ENCODE results near the gene FRY.

- no peak for TF ChIP-seq POLR2A (IDR thresholded peaks at IDR 0.05)
- TF ChIP-seq CTCF (IDR thresholded peaks at IDR 0.05): no peak
- no peak for TF ChIP-seq EP300 (IDR thresholded peaks at IDR 0.05)
These were observed 316.1 kb downstream of the FRY start for GRCh38 chr13:32347651-32348050.

Measured in gastroesophageal sphincter (tissue), 3 donors.